Stimulated activated CD4-positive, alpha-beta T cell treated with anti-CD3 and anti-CD28 coated beads, Interleukin-1b, Interleukin-23, amount 100 ng/mL, for 1 hour (primary cell): ENCODE data around the gene TRPV4.

Experiments
- DNase-seq, 2 donors: peaks; one replicate each; pipeline ENCODE4 v3.0.0-alpha.2; 2020; ENCODE audit warnings: low read depth in 2 of 2

TRPV4 gene

DNA sequence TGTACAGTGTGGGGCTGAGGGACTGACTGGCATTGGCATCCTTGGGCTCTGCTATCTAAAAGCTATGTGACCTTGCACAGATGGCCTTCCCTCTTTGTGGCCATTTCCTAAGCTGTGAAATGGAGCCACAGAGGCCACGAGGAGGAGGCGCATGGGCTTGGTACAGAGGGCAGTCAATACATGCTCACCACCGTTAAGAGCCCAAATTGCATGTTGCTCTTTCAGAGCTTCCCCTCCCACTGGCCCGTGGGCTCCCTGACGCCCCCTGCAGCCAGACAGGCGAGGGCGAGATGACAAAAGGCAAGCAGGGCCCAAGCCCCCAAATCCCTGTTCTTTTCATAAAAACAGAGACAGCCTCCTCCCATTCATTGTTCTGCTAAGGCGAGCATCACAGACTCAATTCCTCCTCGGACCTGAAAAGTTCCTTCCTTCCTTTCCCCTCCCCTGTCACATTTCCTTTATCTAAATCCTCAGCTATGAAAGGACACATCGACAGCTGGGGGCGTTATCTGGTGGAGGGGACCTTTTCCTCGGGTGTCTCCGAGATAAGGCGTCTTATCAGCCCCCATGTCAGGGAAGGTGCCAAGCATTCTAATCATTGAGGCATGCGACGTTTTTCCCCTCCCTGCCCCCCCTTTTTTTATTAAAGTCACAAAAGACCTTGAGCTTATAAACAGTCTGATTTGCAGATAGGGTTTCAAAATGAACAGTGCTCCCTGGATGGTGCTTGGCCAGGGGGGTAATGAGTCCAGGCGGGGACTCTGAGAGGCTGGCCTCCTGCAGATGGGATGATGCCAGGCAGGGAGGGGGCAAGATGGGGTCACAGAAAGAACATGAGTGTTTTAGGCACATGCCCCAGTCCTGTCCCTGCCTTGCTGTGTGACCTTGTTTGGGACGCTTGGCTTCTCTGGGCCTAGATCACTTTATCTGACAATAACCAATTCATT, 93.2 kb downstream of the TRPV4 start:
- DNase-seq: no peak

DNA sequence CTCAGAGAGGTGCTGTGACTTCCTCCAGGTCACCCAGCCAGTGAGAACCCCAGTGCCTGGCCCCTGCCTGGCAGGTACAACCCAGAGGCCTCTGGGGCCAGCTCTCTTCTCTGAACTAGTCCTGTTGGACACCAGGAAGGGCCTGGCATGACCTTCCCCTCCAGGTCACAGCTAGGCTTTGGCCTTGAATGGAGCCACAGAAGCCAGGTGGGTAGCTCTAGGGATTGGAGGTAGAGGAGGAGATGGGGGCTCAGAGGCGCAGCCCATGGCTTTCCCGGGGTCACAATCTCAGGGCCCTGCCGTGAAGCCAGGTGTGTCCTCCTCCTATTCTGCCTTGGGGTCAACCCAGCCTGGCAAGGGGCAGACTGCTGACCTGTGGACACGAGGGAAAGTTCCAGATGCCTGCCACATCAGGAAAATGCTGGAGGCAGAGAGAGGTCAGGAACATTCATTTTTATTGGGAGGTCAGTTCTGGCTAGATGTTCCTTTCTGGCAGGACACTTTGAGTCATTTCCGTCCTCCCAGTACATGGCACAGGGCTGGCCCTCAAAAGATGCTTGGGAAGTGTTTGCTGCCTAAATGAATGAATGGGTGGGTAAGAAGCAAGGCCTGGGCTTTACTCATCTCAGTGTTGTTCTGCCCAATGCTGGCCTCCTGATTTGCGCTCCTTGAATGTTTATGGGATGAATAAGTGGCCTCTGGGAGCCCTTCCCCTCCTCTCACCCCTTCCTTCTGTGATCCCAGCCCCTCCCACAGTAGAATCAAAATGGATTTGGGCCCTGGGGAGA, 94.1 kb downstream of the TRPV4 start:
- DNase-seq: no peak

DNA sequence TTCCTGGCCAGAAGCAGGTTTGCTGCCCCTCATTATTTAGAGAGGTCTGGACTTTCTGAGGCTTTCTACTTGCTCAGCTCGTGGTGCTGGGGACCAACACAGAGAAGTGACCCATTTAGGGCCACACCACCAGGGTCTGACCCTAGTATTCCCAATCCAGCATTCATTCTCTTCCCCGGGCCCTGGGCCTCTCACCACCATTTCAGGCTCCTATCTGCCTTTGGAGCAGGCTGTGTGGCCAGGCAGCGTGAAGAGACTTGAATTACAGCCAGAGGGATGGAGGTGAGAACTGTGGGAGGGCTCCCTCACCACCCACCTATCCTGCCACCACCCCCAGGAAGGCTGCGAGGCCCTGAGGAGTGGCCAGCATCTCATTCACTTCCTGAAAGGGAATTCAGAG, 95.0 kb downstream of the TRPV4 start:
- DNase-seq: no peak

DNA sequence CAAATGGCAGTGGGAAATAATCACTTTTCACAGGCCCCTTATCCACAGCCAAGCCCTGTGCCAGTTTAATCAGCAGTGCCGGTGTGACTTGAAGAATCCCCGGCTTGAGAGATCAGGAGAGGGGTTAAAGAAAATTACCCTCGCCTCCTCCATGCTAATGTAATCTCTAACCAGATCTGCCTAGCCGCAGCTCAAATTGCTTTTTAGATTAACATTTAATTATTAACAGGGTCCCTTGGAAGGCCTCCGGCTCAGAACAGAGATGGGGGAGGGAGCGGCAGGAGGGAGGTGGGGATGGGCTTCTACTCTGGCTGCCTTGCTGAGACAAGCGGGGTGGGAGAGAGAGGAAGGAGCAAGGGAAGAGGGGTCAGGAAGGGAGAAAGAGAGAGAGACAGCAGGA, 95.6 kb downstream of the TRPV4 start:
- no peak for DNase-seq

DNA sequence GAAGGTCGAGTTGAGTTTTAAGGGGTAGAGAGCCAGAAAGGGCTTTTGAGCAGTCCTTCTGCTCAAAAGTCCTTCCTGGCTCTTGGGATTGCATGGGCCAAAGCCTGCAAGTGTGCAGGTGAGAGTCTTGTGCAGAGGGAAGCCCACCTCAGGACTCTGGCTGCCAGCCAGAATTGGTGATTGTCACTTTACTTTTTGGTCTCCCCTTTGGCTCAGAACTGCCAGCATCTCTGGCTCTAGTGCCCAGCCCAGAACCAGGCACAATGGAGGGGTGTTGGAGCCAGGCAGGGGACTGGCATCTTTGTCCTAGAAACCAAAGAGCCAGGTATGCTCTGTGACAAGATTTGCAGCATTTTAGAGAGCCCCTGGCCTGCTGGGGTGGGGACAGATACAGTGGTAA, 96.1 kb downstream of the TRPV4 start:
- DNase-seq: no peak

DNA sequence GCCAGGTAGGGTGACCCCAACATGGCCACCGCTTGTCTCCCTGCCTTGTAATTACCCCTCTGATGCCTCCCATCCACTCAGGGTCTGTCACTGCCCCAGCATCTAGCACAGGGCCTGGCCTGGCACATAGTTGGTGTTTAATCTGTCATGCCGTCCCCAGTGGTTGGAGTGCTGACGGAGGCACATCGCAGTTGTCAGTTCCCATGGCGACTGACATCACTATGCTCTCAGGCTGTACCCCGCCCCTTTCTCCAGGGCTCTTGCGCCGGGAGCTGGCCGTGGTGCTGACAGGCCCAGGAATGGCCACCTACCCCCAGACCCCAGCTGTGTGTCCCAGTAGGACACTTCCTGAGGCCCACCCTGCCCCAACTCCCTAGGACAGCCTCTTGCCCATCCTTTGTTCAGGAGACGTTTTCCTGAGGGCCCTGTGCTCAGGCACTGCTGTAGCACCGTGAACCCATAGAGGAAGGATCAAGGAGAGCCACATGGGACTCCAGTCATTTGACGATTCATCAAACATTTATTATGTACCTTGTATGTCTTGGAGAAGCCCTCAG, 96.6 kb downstream of the TRPV4 start:
- DNase-seq: no peak

DNA sequence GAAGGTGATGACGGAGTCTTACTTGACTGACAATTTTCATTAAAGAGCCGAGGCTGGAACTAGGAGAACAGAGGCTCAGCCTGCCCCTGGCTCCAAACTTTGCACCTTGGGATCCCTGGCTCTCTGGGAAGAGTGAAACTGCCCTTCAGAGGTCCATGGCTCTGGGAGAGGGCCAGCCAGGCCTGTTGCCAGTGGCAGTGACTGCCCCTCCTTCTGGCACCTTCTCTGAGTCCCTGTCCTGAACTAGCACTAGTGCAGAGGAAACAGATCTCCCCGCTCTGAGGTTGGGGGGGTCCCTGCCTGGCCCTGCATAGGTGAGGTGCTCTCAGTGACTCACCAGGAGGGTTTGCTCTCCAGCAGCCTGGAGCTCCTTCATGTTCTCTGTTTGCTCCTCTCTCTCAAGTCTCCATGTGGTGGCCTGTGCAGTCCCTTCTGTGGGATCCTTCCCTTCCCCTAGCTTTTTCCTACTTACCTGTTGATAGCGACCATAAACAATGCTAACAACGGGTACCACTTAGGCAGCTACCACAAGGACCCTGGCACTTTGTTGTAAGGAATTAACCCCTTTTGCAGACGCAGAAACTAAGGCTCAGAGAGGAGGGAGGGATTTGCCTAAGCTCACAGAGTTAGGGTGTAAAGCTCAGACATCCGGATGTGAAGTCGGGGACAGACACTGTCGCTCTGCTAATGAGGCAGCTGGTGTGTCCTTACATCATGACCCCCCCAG, 97.2 kb downstream of the TRPV4 start:
- DNase-seq: no peak

DNA sequence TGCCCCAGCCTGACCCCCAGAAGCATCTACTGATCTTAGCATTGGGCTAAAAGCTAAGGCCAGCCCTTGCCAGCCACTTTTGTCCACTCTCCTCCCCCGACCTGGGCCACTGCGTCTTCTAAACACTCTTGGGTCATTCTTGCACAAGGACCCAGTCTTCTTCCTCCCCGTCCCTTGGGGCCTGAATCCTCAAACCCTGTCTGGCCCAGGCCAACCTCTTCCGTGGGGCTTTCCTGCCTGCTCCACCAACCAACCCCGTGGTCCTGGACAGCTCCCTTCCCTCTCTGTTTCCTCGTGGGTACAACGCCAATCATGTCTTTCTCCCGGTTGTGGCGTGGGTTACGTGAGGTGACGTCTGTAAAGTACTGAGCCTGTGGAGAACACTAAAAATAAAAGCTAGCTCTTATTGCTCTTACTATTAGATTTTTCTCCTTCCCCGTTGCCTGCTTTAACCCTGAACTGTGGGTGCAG, 98.1 kb downstream of the TRPV4 start:
- DNase-seq: no peak

DNA sequence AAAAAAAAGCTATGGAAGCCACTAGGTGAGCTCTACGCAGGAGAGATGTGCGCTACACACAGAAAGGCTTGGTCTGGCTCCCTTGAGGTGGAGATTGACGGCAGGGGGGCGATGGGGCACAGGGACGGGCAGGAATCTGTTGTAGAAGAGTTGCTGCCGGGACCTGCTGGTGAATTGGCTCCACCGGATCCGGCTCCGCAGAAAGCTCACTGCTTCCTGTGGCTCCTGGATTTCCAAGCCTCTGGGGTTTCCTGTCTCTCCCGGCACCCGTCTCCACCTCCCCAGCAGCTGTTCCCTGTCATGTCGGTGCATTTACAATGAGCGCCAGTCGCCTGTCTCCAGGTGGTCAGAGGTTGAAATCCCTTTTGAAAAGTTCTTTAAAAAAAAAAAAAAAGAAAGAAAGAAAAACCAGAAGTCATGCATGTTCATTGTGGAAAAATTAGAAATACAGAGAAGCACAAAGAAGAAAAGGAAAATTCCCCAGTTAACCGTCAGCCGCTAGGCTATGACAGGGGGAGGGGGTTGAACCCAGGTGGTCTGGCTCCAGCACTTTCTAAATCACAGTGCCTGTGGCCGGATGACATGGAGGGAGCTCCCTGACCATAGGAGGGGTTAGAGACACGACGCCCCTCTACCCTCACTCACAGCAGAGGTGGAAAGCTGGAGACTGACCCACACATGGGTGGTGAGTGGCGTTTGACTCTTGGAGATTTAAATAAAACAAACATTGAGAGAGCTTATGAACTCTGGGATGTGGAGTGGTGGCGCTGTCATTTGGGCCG, 98.8 kb downstream of the TRPV4 start:
- DNase-seq: no peak
